GM13977 (cell line): ENCODE measurements around the gene CTRB2.

Source experiments
- DNase-seq: peaks from one replicate; pipeline ENCODE4 v3.0.0; 2012; ENCODE audit warnings: low spot score
- in situ Hi-C: fragments of 300-500 bp; cut with MboI; formaldehyde crosslinking; loops from one replicate; pipeline ENCODE4 v1.12.0; 2022; ENCODE audit warnings: low sequenced_read_pairs, low pct_unique_long_range_greater_than_20kb, mixed read lengths, inconsistent platforms; ENCODE audit not compliant: unreplicated experiment
- TF ChIP-seq, protein P1 (sequence below): IDR thresholded peaks from 2 replicates; pipeline ENCODE4 v1.5.1; 2012; ENCODE audit warnings: mild to moderate bottlenecking, control low read depth; ENCODE audit not compliant: insufficient read depth; ENCODE audit errors: extremely low read depth, missing control alignments

Gene CTRB2

DNA sequence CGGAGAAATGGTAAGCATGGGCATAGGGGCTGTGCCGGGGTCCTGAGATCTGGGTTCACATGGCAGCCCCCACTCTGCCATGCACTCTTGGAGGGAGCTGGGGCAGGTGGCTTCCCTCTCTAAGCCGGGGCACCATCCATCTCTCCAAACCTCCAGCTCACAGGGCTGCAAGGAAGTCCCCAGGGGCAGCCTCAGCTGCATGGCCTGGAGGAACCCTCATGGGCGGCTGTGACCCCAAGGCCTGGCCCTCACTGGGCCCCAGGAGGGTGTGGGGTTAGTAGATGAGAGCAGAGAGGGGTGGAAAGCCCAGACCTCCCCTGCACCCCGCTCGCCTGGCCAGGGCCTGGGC lies 2.6 kb downstream of the CTRB2 start:
- no peak for DNase-seq
- TF ChIP-seq, protein P1, sequence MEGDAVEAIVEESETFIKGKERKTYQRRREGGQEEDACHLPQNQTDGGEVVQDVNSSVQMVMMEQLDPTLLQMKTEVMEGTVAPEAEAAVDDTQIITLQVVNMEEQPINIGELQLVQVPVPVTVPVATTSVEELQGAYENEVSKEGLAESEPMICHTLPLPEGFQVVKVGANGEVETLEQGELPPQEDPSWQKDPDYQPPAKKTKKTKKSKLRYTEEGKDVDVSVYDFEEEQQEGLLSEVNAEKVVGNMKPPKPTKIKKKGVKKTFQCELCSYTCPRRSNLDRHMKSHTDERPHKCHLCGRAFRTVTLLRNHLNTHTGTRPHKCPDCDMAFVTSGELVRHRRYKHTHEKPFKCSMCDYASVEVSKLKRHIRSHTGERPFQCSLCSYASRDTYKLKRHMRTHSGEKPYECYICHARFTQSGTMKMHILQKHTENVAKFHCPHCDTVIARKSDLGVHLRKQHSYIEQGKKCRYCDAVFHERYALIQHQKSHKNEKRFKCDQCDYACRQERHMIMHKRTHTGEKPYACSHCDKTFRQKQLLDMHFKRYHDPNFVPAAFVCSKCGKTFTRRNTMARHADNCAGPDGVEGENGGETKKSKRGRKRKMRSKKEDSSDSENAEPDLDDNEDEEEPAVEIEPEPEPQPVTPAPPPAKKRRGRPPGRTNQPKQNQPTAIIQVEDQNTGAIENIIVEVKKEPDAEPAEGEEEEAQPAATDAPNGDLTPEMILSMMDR: no peak
- in situ Hi-C loops: loop anchor here (25.0 kb wide), 1 partner anchor 558 kb away; no protein-coding TSS in a partner anchor

DNA sequence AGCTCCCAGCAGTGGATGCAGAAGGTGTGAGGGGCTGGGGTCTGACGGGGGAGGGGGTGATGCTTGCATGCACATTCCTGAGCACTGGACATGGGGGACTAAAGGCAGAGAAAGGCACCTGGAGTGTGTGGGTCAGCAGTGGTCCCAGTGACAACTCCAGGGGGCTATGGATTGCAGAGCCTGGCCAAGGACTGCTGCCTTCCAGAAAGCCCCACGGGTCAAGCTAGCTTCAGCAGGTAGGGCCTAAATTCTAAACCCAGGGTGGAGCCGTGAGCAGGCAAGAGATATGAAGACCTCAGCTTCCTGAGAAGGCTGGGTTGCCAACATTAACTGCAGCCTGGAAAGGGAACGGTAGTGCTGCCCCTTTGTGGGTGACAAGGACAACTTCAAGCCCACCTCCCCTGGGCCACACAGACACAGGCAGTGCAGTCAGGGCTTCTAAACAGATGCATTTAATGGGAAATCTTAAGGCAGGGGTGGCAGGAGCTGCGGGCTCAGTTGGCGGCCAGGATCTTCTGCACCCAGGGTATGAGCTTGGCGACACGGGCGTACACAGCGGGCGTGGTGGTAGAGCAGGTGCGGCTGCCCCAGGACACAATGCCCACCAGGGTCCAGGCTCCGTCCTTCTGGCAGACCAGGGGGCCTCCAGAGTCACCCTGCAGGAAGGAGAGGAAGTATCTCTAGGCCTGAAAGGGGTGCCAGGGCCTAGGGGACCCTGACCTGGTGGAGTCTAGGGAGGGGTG lies 3.1 kb downstream of the CTRB2 start:
- no peak for DNase-seq
- TF ChIP-seq, protein P1: no peak
- in situ Hi-C loops: loop anchor here (25.0 kb wide), 1 partner anchor 558 kb away; no protein-coding TSS in a partner anchor

DNA sequence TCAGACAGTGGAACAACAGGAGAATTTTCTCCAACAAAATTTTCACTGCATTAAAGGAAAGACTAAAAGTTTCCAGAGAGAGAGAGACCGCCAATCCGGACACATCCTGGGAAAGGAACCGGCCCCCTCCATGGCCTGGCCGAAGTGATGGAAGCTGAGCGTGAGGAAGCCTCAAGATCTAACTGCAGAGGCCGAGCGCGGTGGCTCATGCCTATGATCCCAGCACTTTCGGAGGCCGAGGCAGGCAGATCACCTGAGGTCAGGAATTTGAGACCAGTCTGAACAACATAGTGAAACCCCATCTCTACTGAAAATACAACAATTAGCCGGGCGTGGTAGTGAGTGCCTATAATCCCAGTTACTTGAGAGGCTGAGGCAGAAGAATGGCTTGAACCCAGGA lies 3.9 kb downstream of the CTRB2 start:
- TF ChIP-seq, protein P1: no peak
- in situ Hi-C loops: loop anchor here (25.0 kb wide), 1 partner anchor 559 kb away; no protein-coding TSS in a partner anchor
- no peak for DNase-seq

DNA sequence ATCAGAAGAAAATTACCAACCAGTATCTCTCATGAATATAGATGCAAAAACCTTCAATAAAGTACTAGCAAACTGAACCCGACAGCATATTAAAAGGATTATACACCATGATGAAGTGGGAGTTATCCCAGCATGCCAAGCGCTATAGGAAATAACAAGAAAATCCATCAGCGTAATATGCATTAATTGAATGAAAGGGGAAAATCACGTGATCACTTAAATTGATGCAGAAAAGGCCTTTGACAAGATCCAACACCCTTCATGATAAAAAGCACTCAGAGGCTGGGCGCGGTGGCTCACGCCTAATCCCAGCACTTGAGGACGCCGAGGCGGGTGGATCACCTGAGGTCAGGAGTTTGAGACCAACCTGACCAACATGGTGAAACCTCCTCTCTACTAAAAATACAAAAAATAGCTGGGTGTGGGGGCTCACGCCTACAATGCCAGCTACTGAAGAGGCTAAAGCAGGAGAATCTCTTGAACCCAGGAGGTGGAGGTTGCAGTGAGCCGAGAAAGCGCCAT lies 4.8 kb downstream of the CTRB2 start:
- no peak for DNase-seq
- TF ChIP-seq, protein P1: no peak
- in situ Hi-C loops: loop anchor here (25.0 kb wide), 1 partner anchor 560 kb away; no protein-coding TSS in a partner anchor

DNA sequence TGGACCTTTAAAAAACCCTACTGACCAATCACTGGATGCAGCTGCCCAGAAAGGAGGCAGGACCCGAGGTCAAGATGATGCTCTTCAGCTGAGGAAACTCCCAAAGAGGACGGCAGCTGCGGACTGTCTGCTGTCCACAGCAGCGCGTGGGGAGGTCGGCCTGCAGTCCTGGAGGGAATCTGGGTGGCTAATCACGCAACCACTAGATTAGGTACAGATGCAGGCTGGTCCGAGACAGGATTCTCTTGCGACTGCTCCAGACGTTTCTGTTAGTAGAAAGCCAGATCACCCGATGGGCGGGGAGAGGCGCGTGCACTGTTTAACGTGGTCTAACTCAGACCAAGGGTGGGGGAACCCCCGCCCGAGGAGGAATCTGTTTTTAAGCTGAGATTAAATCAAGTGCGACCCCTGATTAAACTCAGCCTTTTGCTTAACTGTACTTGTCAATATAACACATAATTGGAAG lies 8.8 kb downstream of the CTRB2 start:
- in situ Hi-C loops: no loop called here
- DNase-seq: no peak
- TF ChIP-seq, protein P1: no peak

DNA sequence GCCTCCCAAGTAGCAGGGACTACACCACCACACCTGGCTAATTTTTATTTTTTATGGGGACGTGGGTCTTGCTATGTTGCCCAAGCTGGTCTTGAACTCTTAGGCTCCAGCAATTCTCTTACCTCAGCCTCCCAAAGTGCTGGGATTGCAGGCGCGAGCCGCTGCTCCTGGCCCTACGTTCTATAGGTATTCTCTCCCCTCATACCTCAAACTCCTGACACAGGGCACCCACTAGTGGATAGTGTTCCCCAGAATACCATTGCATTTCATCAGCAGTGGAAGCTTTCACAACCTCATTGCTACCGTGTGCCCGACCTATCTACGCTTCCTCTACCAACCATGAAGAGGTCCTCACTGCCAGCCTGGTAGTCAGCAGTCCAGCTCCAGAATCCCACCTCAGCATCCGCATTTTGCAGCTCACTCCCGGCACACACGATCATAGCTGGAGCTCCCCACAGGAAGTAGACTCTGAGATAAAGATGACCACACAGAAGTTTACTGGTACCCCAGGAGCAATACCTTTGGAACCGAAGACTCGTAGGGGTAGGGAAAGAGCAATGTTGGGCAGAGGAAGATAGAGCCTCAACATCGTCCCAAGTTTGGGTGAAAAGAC lies 9.3 kb downstream of the CTRB2 start:
- TF ChIP-seq, protein P1: peak; percentile 17
- no peak for DNase-seq
- in situ Hi-C loops: no loop called here
